Activated naive CD4-positive, alpha-beta T cell treated with anti-CD3 and anti-CD28 coated beads for 36 hours (primary cell): ENCODE results near the gene MYH15. TPM values are rescaled to one million over a fixed set of nuclear protein-coding genes. Genes with fewer than 3 reads are reported as not detected.

Source experiments
- CTCF ChIA-PET: fragments of 350-600 bp; sonication (Branson Sonifier 250); formaldehyde crosslinking; loops from one replicate; lab custom pipeline; 2021; ENCODE audit warnings: antibody characterized with exemption; lab: Charles Lee
- DNase-seq: peaks from one replicate; pipeline ENCODE4 v3.0.0-alpha.2; 2020
- H3K27ac Mint-ChIP-seq: one replicate; pipeline ENCODE4 v1.8.0; 2021; ENCODE audit warnings: mild to moderate bottlenecking, mixed read lengths
- H3K27me3 Mint-ChIP-seq: one replicate; pipeline ENCODE4 v1.8.0; 2021; ENCODE audit warnings: low read depth, mixed read lengths
- H3K36me3 Mint-ChIP-seq: one replicate; pipeline ENCODE4 v1.8.0; 2021; ENCODE audit warnings: low read depth, mixed read lengths
- H3K4me1 Mint-ChIP-seq: one replicate; pipeline ENCODE4 v1.8.0; 2021; ENCODE audit warnings: low read depth, mixed read lengths
- H3K4me3 Mint-ChIP-seq: one replicate; pipeline ENCODE4 v1.8.0; 2021; ENCODE audit warnings: mild to moderate bottlenecking, moderate library complexity, mixed read lengths
- H3K9me3 Mint-ChIP-seq: one replicate; pipeline ENCODE4 v1.8.0; 2021; ENCODE audit warnings: mixed read lengths
- intact Hi-C: fragments of 100-400 bp; cut with micrococcal nuclease; formaldehyde crosslinking; loops from one replicate; pipeline ENCODE4 v1.15.1; 2023
- total RNA-seq, 2 experiments: library from RNA; stranded (reverse); gene quantifications; one replicate each; pipeline ENCODE4 v1.2.3, GENCODE V29; 2021

The MYH15 gene
- total RNA-seq, 2 experiments from 2014 or later = 0.07 TPM; not detected in 1

DNA sequence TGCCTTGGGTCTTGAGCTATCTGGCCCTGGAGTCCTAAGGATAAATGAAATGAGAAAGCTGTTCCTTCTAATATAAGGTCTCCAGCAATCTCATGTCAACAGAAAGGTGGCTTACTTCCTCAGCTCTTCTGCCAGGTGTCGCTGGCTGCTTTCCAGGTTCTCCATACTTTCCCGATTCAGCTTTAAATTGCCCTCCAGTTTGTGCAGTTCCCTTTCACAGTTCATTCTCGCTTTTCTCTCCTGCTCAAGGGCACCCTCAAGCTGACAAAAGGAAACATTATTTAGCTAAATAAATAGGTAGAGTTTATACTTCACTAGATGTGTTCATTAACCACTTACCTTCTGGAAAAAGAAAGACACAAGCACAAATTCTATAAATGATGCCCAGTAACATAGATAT lies 73.0 kb downstream of the MYH15 start:
- DNase-seq = no peak
- Mint-ChIP-seq H3K27ac (no peak overlapping the region), H3K36me3 (no peaks in the 10 kb centered on the region), H3K4me3 (no peak overlapping the region), H3K27me3 (no peaks in the 10 kb centered on the region), H3K9me3 (peaks cover 2% of the 10 kb centered on the region), H3K4me1 (no peaks in the 10 kb centered on the region)
- intact Hi-C loops = no loop called here
- CTCF ChIA-PET = interaction anchor here (1.0 kb wide), 2 partner anchors 9 to 41 kb away, joined by 3 to 4 read pairs; no protein-coding TSS in a partner anchor

DNA sequence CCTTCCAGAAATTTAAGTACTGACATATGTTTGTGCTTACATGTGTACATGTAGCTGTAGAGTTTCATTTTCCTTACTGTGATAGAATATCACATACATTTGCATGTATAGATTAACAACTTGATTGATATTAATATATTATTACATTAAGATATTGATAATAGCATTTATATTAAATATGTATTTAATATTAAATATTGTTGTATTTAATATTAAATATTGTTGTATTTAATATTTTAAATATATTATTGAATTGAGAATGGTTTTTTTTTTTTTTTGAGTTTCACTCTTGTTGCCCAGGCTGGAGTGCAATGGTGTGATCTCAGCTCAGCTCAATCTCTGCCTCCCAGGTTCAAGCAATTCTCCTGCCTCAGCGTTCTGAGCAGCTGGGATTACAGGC lies 76.5 kb downstream of the MYH15 start:
- Mint-ChIP-seq H3K27ac (no peak overlapping the region), H3K27me3 (no peaks in the 10 kb centered on the region), H3K36me3 (no peaks in the 10 kb centered on the region), H3K9me3 (peaks cover 2% of the 10 kb centered on the region), H3K4me3 (no peak overlapping the region), H3K4me1 (no peaks in the 10 kb centered on the region)
- CTCF ChIA-PET = interaction anchor here (0.7 kb wide), 1 partner anchor 156 kb away, joined by 3 read pairs; the partner anchor contains the start of genes CIP2A and DZIP3
- no peak for DNase-seq
- intact Hi-C loops = no loop called here

DNA sequence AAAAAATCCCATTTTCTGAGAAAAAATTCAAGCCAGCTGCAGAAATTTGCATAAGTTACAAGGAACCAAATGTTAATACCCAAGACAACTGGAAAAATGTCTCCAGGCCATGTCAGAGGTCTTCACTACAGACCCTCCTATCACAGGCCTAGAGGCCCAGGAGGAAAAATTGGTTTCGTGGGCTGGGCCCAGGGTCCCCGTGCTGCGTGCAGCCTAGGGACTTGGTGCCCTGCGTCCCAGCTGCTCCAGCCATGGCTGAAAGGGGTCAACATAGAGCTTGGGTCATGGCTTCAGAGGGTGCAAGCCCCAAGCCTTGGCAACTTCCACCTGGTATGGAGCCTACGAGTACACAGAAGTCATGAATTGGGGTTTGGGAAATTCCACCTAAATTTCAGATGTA lies 78.0 kb downstream of the MYH15 start:
- CTCF ChIA-PET = no interaction called here
- no peak overlapping the region for H3K27ac Mint-ChIP-seq
- H3K9me3 Mint-ChIP-seq = peaks cover 2% of the 10 kb centered on the region
- DNase-seq = no peak
- H3K36me3 Mint-ChIP-seq = no peaks in the 10 kb centered on the region
- intact Hi-C loops = no loop called here
- no peaks in the 10 kb centered on the region for H3K4me1 Mint-ChIP-seq
- no peak overlapping the region for H3K4me3 Mint-ChIP-seq
- H3K27me3 Mint-ChIP-seq = no peaks in the 10 kb centered on the region

DNA sequence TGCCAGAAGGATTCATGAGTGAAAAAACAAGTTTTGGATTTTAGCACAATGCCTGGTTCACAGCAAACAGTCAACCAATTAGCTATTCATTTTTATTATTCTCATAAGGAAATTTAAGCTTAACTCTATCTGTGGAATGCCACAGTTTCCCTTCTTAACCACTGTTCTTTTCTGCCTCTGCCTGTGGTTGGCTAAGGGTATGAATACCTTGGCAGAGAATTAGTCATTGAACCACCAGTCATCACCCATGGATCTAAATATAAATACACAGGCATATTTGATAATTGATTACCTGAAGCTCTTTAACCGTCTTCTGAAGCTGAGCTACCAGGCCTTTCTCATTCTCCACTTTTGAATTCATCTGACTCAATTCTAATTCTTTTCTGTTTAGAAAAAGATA lies 79.9 kb downstream of the MYH15 start:
- Mint-ChIP-seq H3K4me3 (no peak overlapping the region), H3K27ac (no peak overlapping the region), H3K9me3 (peaks cover 2% of the 10 kb centered on the region), H3K36me3 (no peaks in the 10 kb centered on the region), H3K27me3 (no peaks in the 10 kb centered on the region), H3K4me1 (no peaks in the 10 kb centered on the region)
- intact Hi-C loops = no loop called here
- CTCF ChIA-PET = no interaction called here
- DNase-seq = no peak

DNA sequence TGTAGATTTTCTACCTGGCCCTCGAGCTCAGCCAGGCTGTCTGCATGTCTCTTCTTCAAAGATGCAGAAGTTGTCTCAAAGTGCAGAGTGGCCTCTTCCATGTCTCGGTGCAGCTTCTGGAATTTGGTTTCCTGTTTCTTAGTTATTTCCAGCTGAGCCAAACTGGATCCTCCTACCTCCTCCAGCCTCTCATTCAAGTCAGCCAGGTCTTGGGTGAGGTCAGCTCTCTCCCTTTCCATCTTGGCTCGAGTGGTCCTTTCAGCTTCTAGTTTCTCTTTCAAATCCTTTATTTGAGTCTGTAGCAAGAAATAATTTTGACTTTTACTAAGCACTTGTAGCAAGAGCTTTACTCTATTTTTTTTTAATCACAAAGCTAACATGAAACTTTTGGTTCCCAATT lies 81.8 kb downstream of the MYH15 start:
- Mint-ChIP-seq H3K27ac (no peak overlapping the region), H3K4me3 (no peak overlapping the region), H3K4me1 (no peaks in the 10 kb centered on the region), H3K27me3 (no peaks in the 10 kb centered on the region), H3K36me3 (no peaks in the 10 kb centered on the region), H3K9me3 (peaks cover 2% of the 10 kb centered on the region)
- DNase-seq = no peak
- CTCF ChIA-PET = interaction anchor here (0.6 to 1.1 kb wide), 4 partner anchors 9 to 49 kb away, joined by 3 read pairs; no protein-coding TSS in a partner anchor
- intact Hi-C loops = no loop called here

DNA sequence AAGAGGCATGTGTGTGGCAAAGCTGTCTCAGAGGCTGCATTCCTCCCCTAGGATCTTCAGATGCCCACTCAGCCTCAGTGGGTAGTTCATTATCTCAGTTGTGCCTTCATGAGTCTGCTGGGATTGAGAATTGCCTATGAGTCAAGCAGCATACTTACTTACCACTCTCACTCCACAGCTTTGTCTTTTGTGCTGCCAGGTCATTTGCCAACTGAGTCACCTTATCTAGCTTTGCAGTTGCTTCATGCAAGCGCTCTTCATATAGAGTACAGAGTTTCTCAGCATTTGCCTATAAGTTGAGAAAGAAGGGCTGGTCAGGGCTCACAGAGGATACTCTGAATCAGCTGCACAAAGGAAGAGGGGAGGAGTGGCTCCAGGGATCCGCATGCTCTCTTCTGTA lies 89.5 kb downstream of the MYH15 start:
- Mint-ChIP-seq H3K4me3 (no peak overlapping the region), H3K9me3 (no peaks in the 10 kb centered on the region), H3K27ac (no peak overlapping the region), H3K36me3 (no peaks in the 10 kb centered on the region), H3K4me1 (peaks cover 13% of the 10 kb centered on the region), H3K27me3 (no peaks in the 10 kb centered on the region)
- intact Hi-C loops = no loop called here
- DNase-seq = peak; percentile 23
- CTCF ChIA-PET = interaction anchor here (1.8 kb wide), 1 partner anchor 57 kb away, joined by 5 read pairs; no protein-coding TSS in a partner anchor

DNA sequence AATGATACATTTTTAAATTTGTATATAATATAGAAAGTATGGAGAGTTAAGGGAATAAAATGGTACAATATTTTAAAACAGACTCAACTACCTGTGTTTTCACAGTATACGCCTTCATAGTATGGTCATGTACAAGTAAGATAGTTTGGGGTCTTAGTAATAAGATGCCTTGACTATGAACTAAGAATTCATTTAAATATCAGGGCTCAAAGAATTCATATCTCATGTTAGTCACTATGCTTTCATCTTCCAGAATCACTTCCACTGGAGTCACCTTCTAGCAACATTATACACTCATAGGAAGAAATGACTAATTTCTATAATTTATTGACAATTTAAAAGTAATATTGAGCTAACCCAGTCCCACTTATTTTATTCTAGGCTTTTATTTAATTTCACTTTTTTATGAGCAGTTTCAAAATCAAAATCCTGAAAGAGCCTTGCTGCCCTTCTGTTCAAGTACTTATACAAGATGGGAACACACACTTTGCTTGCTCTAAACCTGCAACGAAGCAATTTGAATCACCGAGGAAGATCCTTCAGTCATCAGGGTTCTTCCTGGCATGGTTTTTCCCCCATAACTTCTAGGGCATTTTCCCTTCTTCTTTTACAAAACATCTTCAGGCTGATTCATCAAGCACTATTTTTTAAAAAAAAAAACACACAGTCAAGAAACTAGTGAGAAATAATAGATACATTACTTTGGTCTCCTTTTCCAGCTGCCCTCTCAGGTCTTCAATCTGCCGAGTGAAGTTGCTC lies 94.1 kb downstream of the MYH15 start:
- intact Hi-C loops = loop anchor here (1.0 to 5.0 kb wide), 7 partner anchors 28 to 474 kb away; partner anchors contain the start of gene IFT57
- H3K27ac Mint-ChIP-seq = no peak overlapping the region

DNA sequence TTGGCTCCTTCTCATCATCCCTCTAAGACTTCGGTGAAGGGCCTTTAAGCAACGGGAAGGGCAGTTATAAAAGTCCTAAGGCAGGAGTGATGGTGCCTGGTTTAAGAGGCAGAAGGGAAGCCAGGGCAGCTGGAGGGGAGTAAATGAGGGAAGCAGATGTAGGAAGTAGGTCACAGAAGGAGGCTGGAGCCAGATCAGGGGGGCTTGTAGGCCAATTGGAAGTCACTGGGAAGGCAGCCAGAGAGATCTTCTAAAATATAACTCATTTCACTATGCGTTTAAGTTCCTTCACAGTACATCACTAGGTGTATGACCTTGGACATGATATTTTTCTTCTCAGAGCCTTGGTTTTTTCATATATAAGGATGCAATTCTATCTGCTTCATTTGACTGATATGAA lies 94.7 kb downstream of the MYH15 start:
- Mint-ChIP-seq H3K4me3 (no peak overlapping the region), H3K27ac (no peak overlapping the region), H3K4me1 (peaks cover 18% of the 10 kb centered on the region), H3K27me3 (peaks cover 12% of the 10 kb centered on the region), H3K36me3 (no peaks in the 10 kb centered on the region), H3K9me3 (no peaks in the 10 kb centered on the region)
- no peak for DNase-seq
- CTCF ChIA-PET = no interaction called here
- intact Hi-C loops = loop anchor here (1.0 to 5.0 kb wide), 7 partner anchors 27 to 473 kb away; partner anchors contain the start of gene IFT57

More for the DNA sequence above, 94.1 kb downstream of the MYH15 start:
- H3K9me3 Mint-ChIP-seq = no peaks in the 10 kb centered on the region
- H3K27me3 Mint-ChIP-seq = peaks cover 11% of the 10 kb centered on the region
- H3K4me3 Mint-ChIP-seq = no peak overlapping the region
- DNase-seq = peak; percentile 6
- CTCF ChIA-PET = interaction anchor here (0.5 to 1.0 kb wide), 2 partner anchors 11 to 47 kb away, joined by 3 read pairs; no protein-coding TSS in a partner anchor
- no peaks in the 10 kb centered on the region for H3K36me3 Mint-ChIP-seq
- peaks cover 18% of the 10 kb centered on the region for H3K4me1 Mint-ChIP-seq

DNA sequence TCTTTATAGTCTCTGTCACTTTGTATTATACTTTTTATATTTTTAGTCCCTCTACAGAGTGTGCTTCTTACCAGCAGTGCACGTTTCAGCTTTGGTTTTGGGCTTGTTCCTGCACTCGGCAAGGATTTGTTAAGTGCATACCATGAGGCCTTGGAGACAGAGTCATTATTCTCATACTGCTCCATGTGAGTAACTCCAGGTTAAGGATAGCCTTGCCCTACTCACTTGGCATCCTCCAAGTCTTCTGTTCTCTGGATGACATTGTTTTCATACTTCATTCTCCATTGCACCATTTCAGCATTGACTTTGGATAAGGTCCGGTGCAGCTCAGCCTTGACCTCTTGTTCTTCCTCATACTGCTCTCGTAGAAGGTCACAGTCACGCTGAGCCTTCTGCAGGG lies 96.4 kb downstream of the MYH15 start:
- intact Hi-C loops = no loop called here
- no peak overlapping the region for H3K27ac Mint-ChIP-seq
- no peak for DNase-seq
- CTCF ChIA-PET = no interaction called here
- peaks cover 15% of the 10 kb centered on the region for H3K4me1 Mint-ChIP-seq
- no peaks in the 10 kb centered on the region for H3K36me3 Mint-ChIP-seq
- H3K4me3 Mint-ChIP-seq = no peak overlapping the region
- peaks cover 12% of the 10 kb centered on the region for H3K27me3 Mint-ChIP-seq
- H3K9me3 Mint-ChIP-seq = no peaks in the 10 kb centered on the region

DNA sequence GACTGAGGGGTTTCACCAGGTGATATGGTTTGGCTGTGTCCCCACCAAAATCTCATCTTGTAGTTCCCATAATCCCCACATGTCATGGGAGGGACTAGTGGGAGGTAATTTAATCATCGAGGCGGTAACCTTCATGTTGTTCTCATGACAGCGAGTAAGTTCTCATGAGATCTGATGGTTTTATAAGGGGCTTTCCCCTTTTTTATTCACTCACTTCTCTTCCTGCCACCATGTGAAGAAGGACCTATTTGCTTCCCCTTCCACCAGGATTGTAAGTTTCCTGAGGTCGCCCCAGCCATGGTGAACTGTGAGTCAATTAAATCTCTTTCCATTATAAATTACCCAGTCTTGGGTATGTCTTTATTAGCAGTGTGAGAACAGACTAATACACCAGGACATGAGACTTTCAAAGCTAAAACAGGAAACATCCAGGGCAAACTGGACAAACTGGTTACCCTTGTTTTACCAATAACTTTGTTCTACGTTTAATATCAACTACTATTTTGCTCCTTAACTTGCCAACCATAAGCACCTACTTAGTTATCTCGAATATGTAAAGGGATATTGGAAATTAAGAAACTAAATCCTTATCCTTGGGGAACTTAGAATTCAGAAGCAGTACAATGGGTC lies 98.2 kb downstream of the MYH15 start:
- CTCF ChIA-PET = interaction anchor here (0.7 kb wide), 1 partner anchor 77 kb away, joined by 3 read pairs; no protein-coding TSS in a partner anchor
- no peak for DNase-seq
- Mint-ChIP-seq H3K27ac (no peak overlapping the region), H3K36me3 (no peaks in the 10 kb centered on the region), H3K9me3 (no peaks in the 10 kb centered on the region), H3K4me1 (peaks cover 15% of the 10 kb centered on the region), H3K27me3 (peaks cover 12% of the 10 kb centered on the region), H3K4me3 (no peak overlapping the region)
- intact Hi-C loops = no loop called here

DNA sequence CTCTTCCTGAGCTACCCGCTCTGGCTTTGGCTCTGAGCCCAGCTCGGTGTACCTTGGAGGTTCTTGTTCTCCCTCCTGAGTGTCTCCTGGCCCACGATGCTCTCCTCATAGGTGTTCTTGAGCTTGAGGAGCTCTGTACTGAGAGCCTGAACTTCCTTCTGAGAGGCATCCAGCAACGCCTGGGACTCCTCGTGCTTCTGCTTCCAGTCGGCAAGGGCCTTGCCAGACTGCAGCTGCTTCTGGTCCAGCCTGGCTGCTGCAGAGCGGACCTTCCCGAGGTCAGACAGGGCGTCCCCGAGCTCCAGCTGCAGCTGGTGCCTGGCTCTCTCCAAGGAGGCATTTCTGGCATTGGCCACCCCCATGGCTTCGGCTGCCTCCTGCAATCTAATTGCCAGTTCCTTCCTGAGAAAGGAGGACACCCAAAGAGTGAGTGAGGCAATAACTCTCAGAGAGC lies 99.8 kb downstream of the MYH15 start:
- CTCF ChIA-PET = interaction anchor here (2.4 kb wide), 1 partner anchor 67 kb away, joined by 7 read pairs; no protein-coding TSS in a partner anchor
- Mint-ChIP-seq H3K27ac (no peak overlapping the region), H3K4me3 (no peak overlapping the region), H3K27me3 (peaks cover 12% of the 10 kb centered on the region), H3K36me3 (no peaks in the 10 kb centered on the region), H3K9me3 (no peaks in the 10 kb centered on the region), H3K4me1 (peaks cover 3% of the 10 kb centered on the region)
- DNase-seq = no peak
- intact Hi-C loops = no loop called here

DNA sequence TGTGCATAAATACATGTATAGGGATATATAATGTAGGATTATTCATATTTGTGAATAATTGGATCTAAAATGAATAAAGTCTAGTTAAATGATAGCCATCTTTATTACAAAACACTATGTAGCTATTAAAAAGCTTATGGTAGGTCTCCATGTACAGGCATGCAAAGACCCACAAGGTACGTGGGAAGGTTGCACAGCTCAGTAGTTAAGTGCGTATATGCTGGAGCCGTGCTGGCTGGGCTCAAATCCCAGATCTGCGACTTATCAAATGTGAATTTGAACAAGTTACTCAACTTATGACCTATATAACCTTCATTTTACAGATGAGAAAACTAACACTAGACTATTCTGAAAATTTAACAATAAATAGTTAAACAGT lies 100.6 kb downstream of the MYH15 start:
- no peak overlapping the region for H3K27ac Mint-ChIP-seq
- no peak overlapping the region for H3K4me3 Mint-ChIP-seq
- H3K36me3 Mint-ChIP-seq = no peaks in the 10 kb centered on the region
- H3K27me3 Mint-ChIP-seq = peaks cover 12% of the 10 kb centered on the region
- DNase-seq = no peak
- peaks cover 2% of the 10 kb centered on the region for H3K4me1 Mint-ChIP-seq
- intact Hi-C loops = loop anchor here (5.0 to 10.0 kb wide), 2 partner anchors 745 to 1172 kb away; no protein-coding TSS in a partner anchor
- H3K9me3 Mint-ChIP-seq = no peaks in the 10 kb centered on the region
- CTCF ChIA-PET = interaction anchor here (2.4 kb wide), 1 partner anchor 66 kb away, joined by 7 read pairs; no protein-coding TSS in a partner anchor
